Measurements from ENCODE around the gene TMEM132E.

GRCh38 chr17:34650051-34650750 lies 70.8 kb downstream of the TMEM132E start:
- no peak for TF ChIP-seq CTCF (IDR thresholded peaks at IDR 0.05; ENCODE audit: insufficient read depth, low read length)
- no peak for TF ChIP-seq POLR2AphosphoS5 (IDR thresholded peaks at IDR 0.05; ENCODE audit: low read depth)

Data from HL-60 (cell line).